NCI-H1105 treated with DMSO at 0.1 percent for 48 hours (cell line): ENCODE measurements around the gene FGF22.
"Not testable (repeated sequence)": the region's sequence is repeated elsewhere in the genome, so short reads cannot be mapped to it uniquely, and the experiment has no call there.

Experiments
- DNase-seq: peaks from one replicate; lab custom pipeline; 2025; lab: John Stamatoyannopoulos, UW

Gene FGF22

DNA sequence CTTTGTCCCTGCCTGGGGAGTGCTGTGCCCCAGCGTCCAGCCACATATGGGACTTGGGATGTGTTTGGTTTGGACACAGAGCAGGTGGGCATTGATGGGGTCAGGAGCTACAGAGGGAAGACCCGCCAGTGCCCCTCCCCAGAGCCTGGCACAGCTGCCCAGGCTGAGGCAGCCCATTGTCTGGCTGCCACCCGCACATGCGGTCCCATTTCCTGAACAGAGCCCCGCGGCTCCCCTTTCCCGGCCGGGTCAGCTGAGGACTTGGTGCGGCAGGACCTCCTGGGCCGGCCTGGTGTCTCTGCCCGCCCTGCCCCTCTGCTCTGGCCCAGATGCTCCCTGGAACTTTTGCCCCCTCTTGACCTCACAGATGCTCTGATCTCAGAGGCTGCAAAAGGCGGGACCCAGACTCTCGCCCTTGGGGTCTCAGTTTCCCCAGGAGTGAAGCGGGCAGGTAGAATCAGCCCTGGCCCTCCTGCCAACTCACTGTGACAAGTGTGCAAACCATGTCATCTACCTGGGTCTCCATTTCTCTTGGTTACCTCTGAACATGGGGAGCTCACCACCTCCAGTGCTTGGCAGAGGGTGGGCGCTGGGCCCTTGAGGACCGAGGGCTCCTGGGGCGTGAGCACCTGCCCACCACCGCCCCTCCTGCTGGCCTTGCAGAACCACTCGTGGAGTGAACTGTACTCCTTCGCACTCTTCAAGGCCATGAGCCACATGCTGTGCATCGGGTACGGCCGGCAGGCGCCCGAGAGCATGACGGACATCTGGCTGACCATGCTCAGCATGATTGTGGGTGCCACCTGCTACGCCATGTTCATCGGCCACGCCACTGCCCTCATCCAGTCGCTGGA lies 32.2 kb upstream of the FGF22 start:
- no peak for DNase-seq

GRCh38 chr19:608155-609003 lies 31.3 kb upstream of the FGF22 start:
- no peak for DNase-seq

DNA sequence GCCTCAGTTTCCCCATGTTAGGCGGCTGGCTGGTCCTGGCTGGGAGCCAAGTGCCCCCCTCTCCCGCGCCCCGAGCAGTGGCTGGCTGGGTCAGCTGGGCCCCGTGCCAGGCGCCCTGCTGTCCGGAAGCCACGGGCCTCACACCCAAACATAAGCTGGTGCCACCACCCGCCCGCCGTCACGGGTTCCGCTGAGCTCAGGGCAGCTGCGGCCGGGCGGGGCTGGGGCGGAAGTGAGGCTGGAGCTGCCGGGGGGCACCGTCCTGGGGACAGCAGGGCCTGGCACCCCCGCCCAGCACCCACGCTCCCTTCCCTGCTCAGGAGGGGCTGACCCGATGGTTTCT lies 30.7 kb upstream of the FGF22 start:
- no peak for DNase-seq

DNA sequence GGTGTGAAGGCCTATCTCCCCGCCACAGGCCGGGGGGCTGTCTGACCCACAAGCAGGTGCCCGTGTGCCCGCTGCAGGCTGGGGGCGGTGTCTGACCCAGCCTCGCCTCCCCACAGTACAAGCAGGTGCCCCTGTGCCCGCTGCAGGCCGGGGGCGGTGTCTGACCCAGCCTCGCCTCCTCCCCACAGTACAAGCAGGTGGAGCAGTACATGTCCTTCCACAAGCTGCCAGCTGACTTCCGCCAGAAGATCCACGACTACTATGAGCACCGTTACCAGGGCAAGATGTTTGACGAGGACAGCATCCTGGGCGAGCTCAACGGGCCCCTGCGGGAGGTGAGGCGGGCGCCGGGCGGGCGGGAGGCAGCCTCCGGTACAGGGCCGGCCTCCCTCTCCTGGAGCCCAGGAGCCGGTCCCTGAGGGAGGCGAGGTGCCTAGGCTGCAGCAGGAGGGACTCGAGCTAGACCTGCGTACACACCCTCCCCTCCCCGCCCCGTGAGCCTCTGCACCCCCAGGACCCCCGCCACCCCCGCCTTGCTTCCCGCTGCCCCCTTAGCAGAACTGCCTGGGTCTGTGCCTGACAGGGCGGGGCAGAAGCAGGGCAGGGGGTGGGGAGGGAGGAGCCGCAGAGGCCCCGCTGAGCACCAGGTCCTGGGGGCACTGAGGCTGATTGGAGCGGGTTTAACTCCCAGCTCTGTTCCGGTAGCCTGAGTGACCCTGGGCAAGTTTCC lies 29.4 kb upstream of the FGF22 start:
- no peak for DNase-seq

DNA sequence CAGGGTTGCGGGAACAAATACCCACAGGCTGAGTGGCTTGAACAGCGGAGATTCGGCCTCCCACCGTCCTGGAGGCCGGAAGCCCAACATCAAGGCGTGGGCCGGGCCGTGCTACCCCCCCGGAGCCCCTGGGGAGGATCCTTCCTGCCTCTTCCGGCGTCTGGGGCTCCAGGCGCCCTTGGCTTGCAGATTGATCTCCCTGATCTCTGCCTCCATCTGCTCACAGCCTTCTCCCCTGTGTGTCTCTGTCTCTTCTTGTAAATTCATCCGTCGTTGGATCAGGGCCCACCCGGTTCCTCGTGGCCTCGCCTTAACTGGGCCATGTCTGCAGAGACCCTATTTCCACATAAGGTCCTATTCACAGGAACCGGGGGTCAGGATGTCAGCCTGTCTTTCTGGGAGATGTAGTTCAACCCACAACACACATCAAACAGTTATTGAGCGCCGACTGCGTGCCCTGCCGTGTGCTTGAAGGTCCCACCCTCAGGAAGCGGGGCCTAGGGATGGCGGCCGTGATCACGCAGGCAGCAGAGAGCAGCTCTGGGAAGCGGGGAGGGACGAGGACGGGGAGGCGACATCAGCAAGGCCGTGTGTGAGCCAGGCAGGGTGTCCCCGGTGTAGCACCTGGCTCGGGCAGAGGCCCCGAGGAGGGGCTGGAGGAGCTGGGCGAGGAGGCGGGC lies 28.7 kb upstream of the FGF22 start:
- no peak for DNase-seq

DNA sequence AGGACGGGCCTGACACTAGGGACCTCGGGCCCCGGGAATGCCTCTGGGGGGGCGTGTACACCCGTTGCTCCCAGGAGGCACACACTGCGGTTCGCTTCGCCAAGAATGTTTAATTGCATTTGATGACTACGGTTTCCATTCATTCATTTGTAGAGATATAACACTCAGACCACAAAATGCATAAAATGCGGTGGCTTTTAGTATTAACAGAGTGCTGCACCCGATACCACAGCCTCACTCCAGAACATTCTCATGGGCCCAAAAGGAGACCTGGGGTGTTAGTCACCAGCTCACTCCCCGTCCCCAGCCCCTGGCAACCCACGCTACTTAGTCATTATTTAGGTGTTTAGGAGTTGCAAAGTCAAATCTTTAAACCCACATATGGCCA lies 28.2 kb upstream of the FGF22 start:
- no peak for DNase-seq

DNA sequence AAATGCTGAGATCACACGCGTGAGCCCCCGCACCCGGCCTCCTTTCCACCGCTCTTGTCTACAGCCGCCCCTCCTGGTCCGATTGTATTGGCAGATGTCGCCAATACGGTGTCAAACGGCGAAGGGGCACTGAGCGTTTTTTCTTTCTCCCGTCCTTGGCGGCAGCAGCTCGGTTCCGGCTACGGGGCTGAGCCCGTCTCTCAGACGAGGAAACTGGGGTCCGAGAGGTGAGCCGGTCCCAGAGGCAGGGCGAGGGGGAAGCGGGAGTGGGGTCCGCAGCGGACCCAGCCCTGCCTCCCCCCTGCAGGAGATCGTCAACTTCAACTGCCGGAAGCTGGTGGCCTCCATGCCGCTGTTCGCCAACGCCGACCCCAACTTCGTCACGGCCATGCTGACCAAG lies 26.7 kb upstream of the FGF22 start:
- DNase-seq: no peak

GRCh38 chr19:613732-614567 lies 25.7 kb upstream of the FGF22 start:
- no peak for DNase-seq

DNA sequence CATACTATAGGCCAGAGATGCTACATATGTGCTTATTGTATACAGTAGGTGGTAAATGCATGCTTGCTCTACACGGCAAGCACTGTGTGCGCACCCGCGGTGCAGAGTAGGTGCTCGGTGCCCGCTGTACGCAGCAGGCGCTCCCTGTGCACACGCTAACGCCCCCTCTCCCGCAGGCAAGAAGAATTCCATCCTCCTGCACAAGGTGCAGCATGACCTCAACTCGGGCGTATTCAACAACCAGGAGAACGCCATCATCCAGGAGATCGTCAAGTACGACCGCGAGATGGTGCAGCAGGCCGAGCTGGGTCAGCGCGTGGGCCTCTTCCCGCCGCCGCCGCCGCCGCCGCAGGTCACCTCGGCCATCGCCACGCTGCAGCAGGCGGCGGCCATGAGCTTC lies 24.1 kb upstream of the FGF22 start:
- DNase-seq: no peak

DNA sequence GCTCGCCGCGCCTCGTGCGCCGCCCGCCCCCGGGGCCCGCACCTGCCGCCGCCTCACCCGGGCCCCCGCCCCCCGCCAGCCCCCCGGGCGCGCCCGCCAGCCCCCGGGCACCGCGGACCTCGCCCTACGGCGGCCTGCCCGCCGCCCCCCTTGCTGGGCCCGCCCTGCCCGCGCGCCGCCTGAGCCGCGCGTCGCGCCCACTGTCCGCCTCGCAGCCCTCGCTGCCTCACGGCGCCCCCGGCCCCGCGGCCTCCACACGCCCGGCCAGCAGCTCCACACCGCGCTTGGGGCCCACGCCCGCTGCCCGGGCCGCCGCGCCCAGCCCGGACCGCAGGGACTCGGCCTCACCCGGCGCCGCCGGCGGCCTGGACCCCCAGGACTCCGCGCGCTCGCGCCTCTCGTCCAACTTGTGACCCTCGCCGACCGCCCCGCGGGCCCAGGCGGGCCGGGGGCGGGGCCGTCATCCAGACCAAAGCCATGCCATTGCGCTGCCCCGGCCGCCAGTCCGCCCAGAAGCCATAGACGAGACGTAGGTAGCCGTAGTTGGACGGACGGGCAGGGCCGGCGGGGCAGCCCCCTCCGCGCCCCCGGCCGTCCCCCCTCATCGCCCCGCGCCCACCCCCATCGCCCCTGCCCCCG lies 23.5 kb upstream of the FGF22 start:
- DNase-seq: no peak

DNA sequence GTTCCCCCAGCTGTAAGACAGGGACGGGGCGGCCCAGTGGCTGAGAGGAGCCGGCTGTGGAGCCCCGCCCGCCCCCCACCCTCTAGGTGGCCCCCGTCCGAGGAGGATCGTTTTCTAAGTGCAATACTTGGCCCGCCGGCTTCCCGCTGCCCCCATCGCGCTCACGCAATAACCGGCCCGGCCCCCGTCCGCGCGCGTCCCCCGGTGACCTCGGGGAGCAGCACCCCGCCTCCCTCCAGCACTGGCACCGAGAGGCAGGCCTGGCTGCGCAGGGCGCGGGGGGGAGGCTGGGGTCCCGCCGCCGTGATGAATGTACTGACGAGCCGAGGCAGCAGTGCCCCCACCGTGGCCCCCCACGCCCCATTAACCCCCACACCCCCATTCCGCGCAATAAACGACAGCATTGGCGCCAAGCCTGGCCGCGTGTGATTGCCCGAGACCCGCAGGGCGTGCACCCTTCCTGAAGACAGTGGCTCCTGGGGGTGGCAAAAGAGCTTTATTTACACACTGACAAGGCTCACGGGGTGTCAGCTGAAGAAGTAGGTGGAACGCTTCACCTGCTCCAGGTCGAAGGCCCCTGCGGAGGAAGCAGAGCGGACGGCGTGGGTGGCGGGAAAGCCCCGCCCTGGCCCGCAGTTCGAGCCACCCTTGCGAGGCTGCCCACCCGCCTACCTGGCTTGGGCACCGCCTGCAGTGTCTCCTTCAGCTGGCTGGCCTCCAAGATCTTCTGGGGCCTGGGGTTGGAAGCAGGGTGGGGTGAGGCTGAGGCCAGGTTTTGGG lies 22.7 kb upstream of the FGF22 start:
- DNase-seq: no peak

GRCh38 chr19:617551-618246 lies 22.0 kb upstream of the FGF22 start:
- no peak for DNase-seq

DNA sequence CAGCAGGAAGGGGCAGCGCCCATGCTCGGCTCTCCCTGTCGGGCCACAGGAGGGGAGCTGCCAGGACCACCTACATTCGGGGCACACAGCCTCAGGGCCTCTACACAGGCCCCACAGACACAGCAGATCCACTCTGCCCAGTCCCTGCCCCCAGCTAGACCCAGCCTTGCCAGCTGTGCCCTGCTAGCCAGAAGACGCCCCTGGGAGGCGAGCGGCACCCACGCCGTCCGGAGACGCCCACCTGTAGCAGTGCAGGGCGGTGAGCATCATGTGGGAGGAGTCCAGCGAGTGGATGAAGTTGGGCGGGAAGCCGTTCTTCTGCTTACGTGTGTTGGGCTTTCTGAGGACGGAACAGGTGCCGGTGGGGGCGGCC lies 21.4 kb upstream of the FGF22 start:
- no peak for DNase-seq

- no peak for DNase-seq
Observed at GRCh38 chr19:618674-619285, 20.9 kb upstream of the FGF22 start.

GRCh38 chr19:619286-620002 lies 20.2 kb upstream of the FGF22 start:
- no peak for DNase-seq

GRCh38 chr19:620166-620862 lies 19.4 kb upstream of the FGF22 start:
- no peak for DNase-seq

DNA sequence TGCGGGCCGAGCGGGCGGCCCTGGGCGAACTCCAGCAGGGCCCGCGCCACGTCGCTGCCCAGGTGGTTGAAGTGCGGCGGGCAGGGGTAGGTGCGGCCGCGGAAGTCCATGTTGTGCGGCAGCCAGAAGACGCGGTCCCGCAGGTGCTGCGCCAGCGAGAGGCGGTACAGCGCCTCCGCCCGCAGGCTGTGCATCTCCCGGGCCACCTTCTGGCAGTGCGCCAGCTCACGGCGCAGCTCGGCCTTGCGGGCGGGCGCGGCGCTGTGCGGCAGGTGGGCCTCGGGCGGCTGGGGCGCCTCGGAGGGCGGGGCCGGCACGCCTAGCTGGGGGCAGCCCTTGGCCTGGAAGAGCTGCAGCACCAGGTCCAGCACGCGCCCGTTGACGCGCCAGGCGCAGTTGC lies 18.5 kb upstream of the FGF22 start:
- DNase-seq: not testable (repeated sequence)

- DNase-seq: no peak
Observed at GRCh38 chr19:621819-622218, 17.9 kb upstream of the FGF22 start.
